H9 (cell line): Measurements from ENCODE around the gene SLC39A1. TPM values are rescaled to one million over a fixed set of nuclear protein-coding genes. Genes with fewer than 3 reads are reported as not detected.

ENCODE experiments used
- DNase-seq: peaks from one replicate; pipeline ENCODE4 v3.0.0-alpha.2; 2017
- H2AFZ ChIP-seq: one replicate; pipeline ENCODE4 v1.6.1; 2013; ENCODE audit warnings: mild to moderate bottlenecking, low read length, control low read depth, moderate library complexity
- H2AK5ac ChIP-seq: 2 replicates; pipeline ENCODE4 v1.6.1; 2013; ENCODE audit warnings: low read length, control low read depth, mixed read lengths; ENCODE audit not compliant: insufficient read length
- H2BK120ac ChIP-seq: one replicate; pipeline ENCODE4 v1.6.1; 2013; ENCODE audit warnings: low read depth, mild to moderate bottlenecking, low read length, control low read depth, inconsistent platforms; ENCODE audit not compliant: poor library complexity, severe bottlenecking
- H2BK12ac ChIP-seq: 2 replicates; pipeline ENCODE4 v1.6.1; 2013; ENCODE audit warnings: low read length, control low read depth, mixed read lengths, low read depth; ENCODE audit not compliant: insufficient read length
- H2BK15ac ChIP-seq: 2 replicates; pipeline ENCODE4 v1.6.1; 2013; ENCODE audit warnings: low read depth, low read length, control low read depth
- H2BK20ac ChIP-seq: one replicate; pipeline ENCODE4 v1.6.1; 2013; ENCODE audit warnings: low read depth, mild to moderate bottlenecking, low read length, control low read depth, inconsistent platforms; ENCODE audit not compliant: poor library complexity, severe bottlenecking
- H2BK5ac ChIP-seq: 2 replicates; pipeline ENCODE4 v1.6.1; 2013; ENCODE audit warnings: low read length, control low read depth, mixed read lengths; ENCODE audit not compliant: insufficient read length
- H3K14ac ChIP-seq: 2 replicates; pipeline ENCODE4 v1.6.1; 2013; ENCODE audit warnings: low read length, control low read depth; ENCODE audit not compliant: insufficient read depth
- H3K18ac ChIP-seq: 2 replicates; pipeline ENCODE4 v1.6.1; 2013; ENCODE audit warnings: low read depth, mild to moderate bottlenecking, mixed read lengths, low read length, control low read depth; ENCODE audit not compliant: insufficient read length
- H3K23ac ChIP-seq: 2 replicates; pipeline ENCODE4 v1.6.1; 2013; ENCODE audit warnings: low read length, control low read depth, mixed read lengths, low read depth; ENCODE audit not compliant: insufficient read length
- H3K23me2 ChIP-seq: 2 replicates; pipeline ENCODE4 v1.6.1; 2013; ENCODE audit warnings: low read depth, mild to moderate bottlenecking, mixed read lengths, low read length, control low read depth; ENCODE audit not compliant: insufficient read length, poor library complexity, severe bottlenecking
- H3K27ac ChIP-seq: 2 replicates; pipeline ENCODE4 v1.5.1; 2013; ENCODE audit warnings: low read length, control low read depth, mixed read lengths, low read depth; ENCODE audit not compliant: insufficient read length
- H3K27me3 ChIP-seq: 2 replicates; pipeline ENCODE4 v1.6.1; 2013; ENCODE audit warnings: low read length, control low read depth, inconsistent platforms; ENCODE audit not compliant: insufficient read depth
- H3K4ac ChIP-seq: 2 replicates; pipeline ENCODE4 v1.6.1; 2013; ENCODE audit warnings: low read depth, mild to moderate bottlenecking, control low read depth, inconsistent platforms, low read length, moderate library complexity
- H3K4me1 ChIP-seq: 2 replicates; pipeline ENCODE4 v1.6.1; 2013; ENCODE audit warnings: low read length, control low read depth, inconsistent platforms; ENCODE audit not compliant: insufficient read depth
- H3K4me2 ChIP-seq: 2 replicates; pipeline ENCODE4 v1.6.1; 2013; ENCODE audit warnings: low read length, control low read depth, mixed read lengths; ENCODE audit not compliant: insufficient read length, insufficient read depth
- H3K56ac ChIP-seq: 2 replicates; pipeline ENCODE4 v1.6.1; 2013; ENCODE audit warnings: low read depth, mild to moderate bottlenecking, mixed read lengths, low read length, control low read depth; ENCODE audit not compliant: insufficient read length
- H3K79me1 ChIP-seq: 2 replicates; pipeline ENCODE4 v1.6.1; 2013; ENCODE audit warnings: low read depth, mild to moderate bottlenecking, moderate library complexity, low read length, control low read depth, inconsistent platforms; ENCODE audit not compliant: insufficient read depth, poor library complexity, severe bottlenecking
- H3K79me2 ChIP-seq: 2 replicates; pipeline ENCODE4 v1.6.1; 2013; ENCODE audit warnings: low read length, control low read depth, inconsistent platforms; ENCODE audit not compliant: insufficient read depth
- H3K9ac ChIP-seq: 2 replicates; pipeline ENCODE4 v1.6.1; 2013; ENCODE audit warnings: low read length, control low read depth, mixed read lengths; ENCODE audit not compliant: insufficient read length; ENCODE audit errors: extremely low read depth
- H3K9me3 ChIP-seq: one replicate; pipeline ENCODE4 v1.6.1; 2013; ENCODE audit warnings: low read depth, low read length, inconsistent platforms; ENCODE audit not compliant: control insufficient read depth
- H3T11ph ChIP-seq: one replicate; pipeline ENCODE4 v1.6.1; 2013; ENCODE audit warnings: mild to moderate bottlenecking, low read length, control low read depth, inconsistent platforms
- H4K20me1 ChIP-seq: one replicate; pipeline ENCODE4 v1.6.1; 2013; ENCODE audit not compliant: control insufficient read depth, insufficient read length, insufficient read depth
- H4K5ac ChIP-seq: 2 replicates; pipeline ENCODE4 v1.6.1; 2013; ENCODE audit warnings: low read depth, mild to moderate bottlenecking, mixed read lengths, low read length, control low read depth; ENCODE audit not compliant: insufficient read length
- H4K8ac ChIP-seq: replicated peaks from 2 replicates; pipeline ENCODE4 v1.6.1; 2013; ENCODE audit warnings: low read length, control low read depth, mixed read lengths, low read depth; ENCODE audit not compliant: insufficient read length
- H4K91ac ChIP-seq: 2 replicates; pipeline ENCODE4 v1.6.1; 2013; ENCODE audit warnings: low read depth, mild to moderate bottlenecking, moderate library complexity, mixed read lengths, low read length, control low read depth; ENCODE audit not compliant: insufficient read length
- H3K27ac Mint-ChIP-seq, 3 experiments: 2 replicates in 2 of 3; 3 replicates in 1 of 3; pipeline ENCODE4 v1.8.0; 2020 to 2021; ENCODE audit warnings: mixed read lengths in 3 of 3, mild to moderate bottlenecking in 1 of 3, moderate library complexity in 1 of 3
- H3K27me3 Mint-ChIP-seq: 2 replicates; pipeline ENCODE4 v1.8.0; 2021; ENCODE audit warnings: low read depth, mild to moderate bottlenecking, moderate library complexity, mixed read lengths
- H3K36me3 Mint-ChIP-seq, 3 experiments: 2 replicates in 2 of 3; 3 replicates in 1 of 3; pipeline ENCODE4 v1.8.0; 2020 to 2021; ENCODE audit warnings: low read depth in 3 of 3, mixed read lengths in 3 of 3; ENCODE audit not compliant: insufficient read depth in 1 of 3
- H3K4me1 Mint-ChIP-seq, 2 experiments: 2 replicates each; pipeline ENCODE4 v1.8.0; 2020; ENCODE audit warnings: mixed read lengths in 2 of 2
- H3K4me3 Mint-ChIP-seq, 2 experiments: 2 replicates in 1 of 2; 3 replicates in 1 of 2; pipeline ENCODE4 v1.8.0; 2020 to 2021; ENCODE audit warnings: mild to moderate bottlenecking in 2 of 2, mixed read lengths in 2 of 2, moderate library complexity in 1 of 2
- H3K9me3 Mint-ChIP-seq, 2 experiments: 2 replicates in 1 of 2; 3 replicates in 1 of 2; pipeline ENCODE4 v1.8.0; 2020; ENCODE audit warnings: mild to moderate bottlenecking in 2 of 2, mixed read lengths in 2 of 2, moderate library complexity in 1 of 2
- WGBS: extraction: QIAGEN DNeasy Blood & Tissue Kit; methylation state at CpG from one replicate; pipeline ENCODE4 v1.1.7; 2013; ENCODE audit warnings: missing lambda C conversion rate, low lambda C conversion rate, mixed read lengths; ENCODE audit not compliant: insufficient read length; ENCODE audit errors: extremely low coverage; 5-methylcytosine and 5-hydroxymethylcytosine counted together
- total RNA-seq: library from RNA; stranded (reverse); gene quantifications from 2 replicates; pipeline ENCODE4 v1.2.1, GENCODE V29; 2021
- TF ChIP-seq, protein P1 (sequence below): fragments of 200-600 bp; sonication (generic); conservative IDR thresholded peaks from 3 replicates; pipeline ENCODE4 v1.8.0; 2021; ENCODE audit warnings: antibody characterized with exemption, mild to moderate bottlenecking

Gene SLC39A1
- total RNA-seq, 1 experiment from 2014 or later = 161 TPM

DNA sequence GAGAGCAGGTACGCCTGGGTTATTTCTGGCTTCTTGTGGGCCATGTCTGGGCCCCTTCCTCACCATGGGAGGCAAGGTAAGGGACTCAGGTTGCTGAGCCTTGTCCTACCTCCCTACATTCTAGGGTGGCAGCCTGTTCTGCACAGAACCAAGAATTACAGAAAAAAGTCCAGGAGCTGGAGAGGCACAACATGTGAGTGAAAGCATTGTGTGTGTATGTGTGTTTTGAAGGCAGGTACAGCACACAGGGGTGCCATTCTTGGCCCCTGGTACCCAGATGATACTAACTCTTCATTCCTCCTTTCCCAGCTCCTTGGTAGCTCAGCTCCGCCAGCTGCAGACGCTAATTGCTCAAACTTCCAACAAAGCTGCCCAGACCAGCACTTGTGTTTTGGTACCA is 9.7 kb upstream of the SLC39A1 start:
- H4K91ac ChIP-seq = no peak overlapping the region
- Mint-ChIP-seq H3K27me3 (no peaks in the 10 kb centered on the region), H3K9me3 (no peaks in the 10 kb centered on the region), H3K36me3 (peaks cover 25 to 50% (median 48%) of the 10 kb centered on the region in 3 experiments), H3K27ac (peak overlapping the region in 2 of 3 experiments; percentile 62 to 65; a peak in 2 of 7 replicates), H3K4me3 (no peak overlapping the region), H3K4me1 (peaks cover 20 to 29% of the 10 kb centered on the region in 2 experiments)
- H3K79me1 ChIP-seq = no peaks in the 10 kb centered on the region
- no CpG with 5 or more reads among the region's 3 CpGs for WGBS
- H2AK5ac ChIP-seq = no peak overlapping the region
- H3K27ac ChIP-seq = no peak overlapping the region
- H3K9ac ChIP-seq = no peak overlapping the region
- no peak overlapping the region for H3K23ac ChIP-seq
- no peak overlapping the region for H2BK120ac ChIP-seq
- no peak overlapping the region for H4K8ac ChIP-seq
- DNase-seq = no peak
- peaks cover 9% of the 10 kb centered on the region for H3K23me2 ChIP-seq
- H3K27me3 ChIP-seq = no peaks in the 10 kb centered on the region
- H2BK5ac ChIP-seq = no peak overlapping the region
- no peaks in the 10 kb centered on the region for H4K20me1 ChIP-seq
- no peaks in the 10 kb centered on the region for H3K4me1 ChIP-seq
- no peak overlapping the region for H3K18ac ChIP-seq
- H3K9me3 ChIP-seq = no peaks in the 10 kb centered on the region
- H3T11ph ChIP-seq = no peak overlapping the region
- H2BK15ac ChIP-seq = no peak overlapping the region
- H4K5ac ChIP-seq = no peak overlapping the region
- TF ChIP-seq, protein P1, sequence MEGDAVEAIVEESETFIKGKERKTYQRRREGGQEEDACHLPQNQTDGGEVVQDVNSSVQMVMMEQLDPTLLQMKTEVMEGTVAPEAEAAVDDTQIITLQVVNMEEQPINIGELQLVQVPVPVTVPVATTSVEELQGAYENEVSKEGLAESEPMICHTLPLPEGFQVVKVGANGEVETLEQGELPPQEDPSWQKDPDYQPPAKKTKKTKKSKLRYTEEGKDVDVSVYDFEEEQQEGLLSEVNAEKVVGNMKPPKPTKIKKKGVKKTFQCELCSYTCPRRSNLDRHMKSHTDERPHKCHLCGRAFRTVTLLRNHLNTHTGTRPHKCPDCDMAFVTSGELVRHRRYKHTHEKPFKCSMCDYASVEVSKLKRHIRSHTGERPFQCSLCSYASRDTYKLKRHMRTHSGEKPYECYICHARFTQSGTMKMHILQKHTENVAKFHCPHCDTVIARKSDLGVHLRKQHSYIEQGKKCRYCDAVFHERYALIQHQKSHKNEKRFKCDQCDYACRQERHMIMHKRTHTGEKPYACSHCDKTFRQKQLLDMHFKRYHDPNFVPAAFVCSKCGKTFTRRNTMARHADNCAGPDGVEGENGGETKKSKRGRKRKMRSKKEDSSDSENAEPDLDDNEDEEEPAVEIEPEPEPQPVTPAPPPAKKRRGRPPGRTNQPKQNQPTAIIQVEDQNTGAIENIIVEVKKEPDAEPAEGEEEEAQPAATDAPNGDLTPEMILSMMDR = no peak
- no peak overlapping the region for H2AFZ ChIP-seq
- H3K56ac ChIP-seq = no peak overlapping the region
- no peak overlapping the region for H3K4ac ChIP-seq
- no peak overlapping the region for H2BK20ac ChIP-seq
- H2BK12ac ChIP-seq = no peak overlapping the region
- H3K4me2 ChIP-seq = no peak overlapping the region
- H3K79me2 ChIP-seq = no peaks in the 10 kb centered on the region
- H3K14ac ChIP-seq = no peak overlapping the region
